Fibroblast of the aortic adventitia (primary cell): ENCODE data around the gene LRP10. TPM values are rescaled to one million over a fixed set of nuclear protein-coding genes. Genes with fewer than 3 reads are reported as not detected.
"Not testable (repeated sequence)": the region's sequence is repeated elsewhere in the genome, so short reads cannot be mapped to it uniquely, and the experiment has no call there.

ENCODE experiments used
- DNase-seq: peaks from one replicate; pipeline ENCODE4 v3.0.0-alpha.2; 2010; ENCODE audit warnings: low read depth
- H3K4me3 ChIP-seq: 2 replicates; pipeline ENCODE4 v1.5.1; 2011; ENCODE audit warnings: low read depth, mild to moderate bottlenecking, control low read depth, low read length, moderate library complexity
- total RNA-seq: library from RNA; depleted of rRNA; stranded (reverse); fragments of >200 nt; gene quantifications from 2 replicates; pipeline ENCODE4 v1.2.3, GENCODE V29; 2012; ENCODE audit warnings: low replicate concordance
- TF ChIP-seq, protein P1 (sequence below): IDR thresholded peaks from 2 replicates; pipeline ENCODE4 v1.5.1; 2011; ENCODE audit warnings: mild to moderate bottlenecking, low read length, control low read depth, inconsistent platforms; ENCODE audit not compliant: insufficient read depth

Gene LRP10, protein sequence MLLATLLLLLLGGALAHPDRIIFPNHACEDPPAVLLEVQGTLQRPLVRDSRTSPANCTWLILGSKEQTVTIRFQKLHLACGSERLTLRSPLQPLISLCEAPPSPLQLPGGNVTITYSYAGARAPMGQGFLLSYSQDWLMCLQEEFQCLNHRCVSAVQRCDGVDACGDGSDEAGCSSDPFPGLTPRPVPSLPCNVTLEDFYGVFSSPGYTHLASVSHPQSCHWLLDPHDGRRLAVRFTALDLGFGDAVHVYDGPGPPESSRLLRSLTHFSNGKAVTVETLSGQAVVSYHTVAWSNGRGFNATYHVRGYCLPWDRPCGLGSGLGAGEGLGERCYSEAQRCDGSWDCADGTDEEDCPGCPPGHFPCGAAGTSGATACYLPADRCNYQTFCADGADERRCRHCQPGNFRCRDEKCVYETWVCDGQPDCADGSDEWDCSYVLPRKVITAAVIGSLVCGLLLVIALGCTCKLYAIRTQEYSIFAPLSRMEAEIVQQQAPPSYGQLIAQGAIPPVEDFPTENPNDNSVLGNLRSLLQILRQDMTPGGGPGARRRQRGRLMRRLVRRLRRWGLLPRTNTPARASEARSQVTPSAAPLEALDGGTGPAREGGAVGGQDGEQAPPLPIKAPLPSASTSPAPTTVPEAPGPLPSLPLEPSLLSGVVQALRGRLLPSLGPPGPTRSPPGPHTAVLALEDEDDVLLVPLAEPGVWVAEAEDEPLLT
- 104 and 107 TPM in 2 replicates for total RNA-seq

DNA sequence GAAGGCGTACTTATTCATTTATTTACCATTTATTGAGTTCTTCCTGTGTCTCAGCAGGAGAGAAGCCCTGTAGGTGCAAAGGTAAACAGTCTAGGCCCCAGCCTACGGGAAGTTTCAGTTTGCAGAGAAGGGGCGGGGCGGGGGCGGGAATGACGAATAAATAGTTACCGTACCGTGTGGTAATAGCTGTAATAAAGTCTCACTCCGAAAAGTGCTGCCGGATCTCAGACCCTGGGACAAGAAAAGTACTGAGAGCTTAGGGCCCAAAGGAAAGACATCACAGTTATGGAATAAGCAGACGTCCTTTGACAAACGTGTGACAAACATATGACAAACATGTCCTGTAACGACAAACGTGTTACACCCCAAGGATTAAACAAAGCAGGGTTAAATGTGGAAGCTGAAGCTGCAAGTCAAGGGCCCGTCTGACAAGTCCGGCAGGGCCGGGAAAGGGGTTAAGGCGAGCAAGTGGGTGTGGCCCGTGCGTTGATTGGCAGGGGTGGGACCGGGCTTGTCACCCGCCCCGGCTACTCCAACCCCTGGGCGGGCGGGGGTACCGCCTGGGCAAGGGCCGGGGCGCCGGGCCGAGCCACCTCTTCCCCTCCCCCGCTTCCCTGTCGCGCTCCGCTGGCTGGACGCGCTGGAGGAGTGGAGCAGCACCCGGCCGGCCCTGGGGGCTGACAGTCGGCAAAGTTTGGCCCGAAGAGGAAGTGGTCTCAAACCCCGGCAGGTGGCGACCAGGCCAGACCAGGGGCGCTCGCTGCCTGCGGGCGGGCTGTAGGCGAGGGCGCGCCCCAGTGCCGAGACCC is at the start of gene LRP10:
Gene LRP10 (plus strand): TSS at position 517 of the 809 bp plus-strand sequence. CDS start 564 bp downstream, outside the sequence.
- DNase-seq: peak; percentile 84
- peak within 1 kb of the TSS; percentile 86 for H3K4me3 ChIP-seq
- TF ChIP-seq, protein P1, sequence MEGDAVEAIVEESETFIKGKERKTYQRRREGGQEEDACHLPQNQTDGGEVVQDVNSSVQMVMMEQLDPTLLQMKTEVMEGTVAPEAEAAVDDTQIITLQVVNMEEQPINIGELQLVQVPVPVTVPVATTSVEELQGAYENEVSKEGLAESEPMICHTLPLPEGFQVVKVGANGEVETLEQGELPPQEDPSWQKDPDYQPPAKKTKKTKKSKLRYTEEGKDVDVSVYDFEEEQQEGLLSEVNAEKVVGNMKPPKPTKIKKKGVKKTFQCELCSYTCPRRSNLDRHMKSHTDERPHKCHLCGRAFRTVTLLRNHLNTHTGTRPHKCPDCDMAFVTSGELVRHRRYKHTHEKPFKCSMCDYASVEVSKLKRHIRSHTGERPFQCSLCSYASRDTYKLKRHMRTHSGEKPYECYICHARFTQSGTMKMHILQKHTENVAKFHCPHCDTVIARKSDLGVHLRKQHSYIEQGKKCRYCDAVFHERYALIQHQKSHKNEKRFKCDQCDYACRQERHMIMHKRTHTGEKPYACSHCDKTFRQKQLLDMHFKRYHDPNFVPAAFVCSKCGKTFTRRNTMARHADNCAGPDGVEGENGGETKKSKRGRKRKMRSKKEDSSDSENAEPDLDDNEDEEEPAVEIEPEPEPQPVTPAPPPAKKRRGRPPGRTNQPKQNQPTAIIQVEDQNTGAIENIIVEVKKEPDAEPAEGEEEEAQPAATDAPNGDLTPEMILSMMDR: no peak

DNA sequence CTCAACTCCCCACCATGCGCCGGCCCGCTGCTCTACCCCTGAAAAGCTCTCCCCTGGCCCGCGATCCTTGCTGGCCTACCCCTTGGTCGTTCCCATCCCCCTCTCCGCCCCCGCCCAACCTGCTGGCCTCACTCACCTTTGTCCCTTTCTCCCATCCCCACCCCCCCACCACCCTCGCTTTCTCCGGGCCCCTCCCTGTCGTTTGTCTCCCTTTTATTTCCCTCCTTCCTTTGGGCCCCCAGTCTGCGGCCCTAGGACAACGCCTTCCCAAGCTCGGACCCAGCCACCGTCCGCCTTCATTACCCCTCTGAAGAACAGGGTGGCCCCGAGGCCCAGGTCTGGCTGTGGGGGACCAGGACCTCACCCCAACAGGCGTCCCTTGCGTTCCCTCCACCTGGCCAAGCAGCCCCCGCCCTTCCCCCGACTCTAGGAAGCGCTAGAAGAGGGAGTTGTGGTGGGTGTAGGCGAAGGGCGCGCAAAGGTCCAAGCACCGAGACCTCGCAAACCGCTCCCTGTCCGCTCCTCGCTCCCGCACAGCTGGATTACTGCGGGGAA is 49.4 kb upstream of the LRP10 start:
- peak overlapping the region; percentile 22 for H3K4me3 ChIP-seq
- no peak for DNase-seq
- TF ChIP-seq, protein P1: no peak

DNA sequence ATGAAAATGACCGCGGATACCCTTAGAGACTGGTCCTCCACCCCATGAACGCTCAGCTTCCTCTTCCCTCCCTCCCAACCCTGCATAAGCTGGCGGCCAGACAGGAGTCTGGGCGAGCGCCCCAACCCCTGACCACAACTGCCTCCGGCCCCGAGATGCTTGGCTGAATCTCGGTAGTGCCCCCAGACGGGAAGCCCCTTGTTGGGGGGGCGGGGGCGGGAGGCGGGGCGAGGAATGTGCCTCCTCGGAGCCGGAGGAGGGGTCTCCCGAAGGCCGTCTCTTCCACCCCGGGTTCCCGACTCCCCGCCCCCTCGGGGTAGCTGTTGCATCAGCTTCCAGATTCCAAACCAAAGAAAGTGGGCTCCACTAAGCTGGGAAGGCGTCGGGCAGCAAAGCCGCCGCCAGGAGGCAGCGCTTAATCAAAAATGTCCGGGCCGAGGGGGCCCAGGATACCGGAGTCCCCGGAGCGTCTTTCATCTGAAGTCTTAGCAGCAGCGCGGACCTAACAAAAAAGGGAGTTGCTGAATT is 48.9 kb upstream of the LRP10 start:
- DNase-seq: peak; percentile 94
- TF ChIP-seq, protein P1: peak; percentile 89
- H3K4me3 ChIP-seq: peak overlapping the region; percentile 22

DNA sequence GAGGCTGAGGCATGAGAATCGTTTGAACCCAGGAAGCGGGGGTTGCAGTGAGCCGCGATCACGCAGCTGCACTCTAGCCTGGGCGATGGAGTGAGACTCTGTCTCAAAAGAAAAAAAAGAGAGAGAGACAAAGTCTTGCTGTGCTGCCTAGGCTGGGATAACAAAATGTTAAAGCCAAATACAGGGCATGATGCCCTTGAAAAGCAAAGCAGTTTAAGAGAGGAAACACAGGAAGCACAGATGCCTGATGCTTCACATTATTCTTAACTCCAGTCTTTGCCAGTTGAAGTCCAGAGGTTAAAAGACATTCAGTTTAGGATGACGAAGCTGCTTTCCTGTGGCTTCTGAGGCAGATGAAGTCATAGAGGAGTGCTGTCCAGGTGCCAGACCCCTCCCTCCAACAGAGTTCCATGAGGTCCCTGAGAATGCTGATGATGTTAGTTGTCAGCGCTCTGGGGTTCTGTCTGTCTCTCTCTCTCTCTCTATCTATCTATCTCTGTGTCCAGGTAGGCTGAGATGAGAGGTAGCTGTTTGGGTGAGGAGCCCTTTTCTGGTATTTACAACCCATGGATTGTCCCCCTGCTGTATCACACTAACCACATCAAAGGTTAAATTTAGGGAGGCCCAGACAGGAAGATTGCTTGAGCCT is 46.7 kb upstream of the LRP10 start:
- DNase-seq: peak; percentile 96
- H3K4me3 ChIP-seq: no peak overlapping the region
- TF ChIP-seq, protein P1: no peak

DNA sequence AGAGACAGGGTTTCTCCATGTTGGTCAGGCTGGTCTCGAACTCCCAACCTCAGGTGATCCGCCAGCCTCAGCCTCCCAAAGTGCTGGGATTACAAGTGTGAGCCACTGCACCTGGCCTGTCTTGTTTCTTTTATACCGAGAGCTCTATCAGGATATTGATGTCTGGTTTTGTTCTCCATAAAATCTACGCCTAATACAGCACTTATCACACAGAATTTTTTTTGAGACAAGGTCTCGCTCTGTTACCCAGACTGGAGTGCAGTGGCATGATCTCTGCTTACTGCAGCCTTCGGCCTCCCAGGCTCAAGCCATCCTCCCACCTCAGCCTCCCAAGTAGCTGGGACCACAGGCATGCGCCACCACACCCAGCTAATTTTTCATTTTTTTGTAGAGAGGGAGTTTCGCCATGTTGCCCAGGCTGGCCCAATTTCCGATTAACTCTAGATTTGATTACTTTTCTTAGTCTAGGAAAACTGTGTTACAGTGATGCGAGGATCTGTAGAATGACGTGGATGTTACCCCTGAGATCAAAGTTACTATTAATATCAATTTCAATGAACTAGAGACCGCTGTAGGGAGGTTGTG is 42.4 kb upstream of the LRP10 start:
- DNase-seq: not testable (repeated sequence)
- peak overlapping the region; percentile 92 for H3K4me3 ChIP-seq

DNA sequence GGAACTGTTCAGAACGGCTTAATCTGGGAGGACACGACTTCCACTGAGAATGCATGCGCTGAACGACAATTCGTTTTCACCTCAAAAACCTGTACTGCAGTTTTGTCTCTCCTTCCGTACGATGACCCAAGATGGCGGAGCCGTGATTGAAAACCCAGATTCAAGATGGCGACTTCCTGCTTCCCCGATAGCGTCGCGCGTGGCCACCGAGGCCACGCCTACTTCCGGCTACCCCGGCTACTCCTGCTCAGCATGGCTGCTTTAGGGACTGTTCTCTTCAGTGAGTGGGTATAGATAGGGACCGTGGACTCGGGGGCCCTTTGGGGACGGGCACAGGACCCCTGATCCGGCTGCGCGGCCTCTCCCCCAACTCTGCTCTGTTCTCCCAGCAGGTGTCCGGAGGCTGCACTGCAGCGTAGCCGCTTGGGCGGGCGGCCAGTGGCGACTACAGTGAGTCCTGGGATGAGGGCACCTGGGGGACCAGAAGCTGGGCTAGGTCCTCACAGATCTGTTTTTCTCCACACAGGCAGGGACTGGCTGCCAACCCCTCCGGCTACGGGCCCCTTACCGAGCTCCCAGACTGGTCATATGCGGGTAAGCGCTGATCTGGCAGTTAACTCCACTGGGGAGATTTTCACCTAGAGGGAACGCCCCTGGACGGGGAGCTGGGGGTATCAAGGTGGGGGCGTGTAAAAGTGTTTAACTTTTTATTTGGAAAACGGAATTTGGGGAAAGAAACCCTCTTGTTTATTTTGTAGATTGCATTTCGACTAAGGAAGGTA is 41.7 kb upstream of the LRP10 start, which contains the start of gene MRPL52:
Gene MRPL52 (plus strand): TSS at position 227 of the 782 bp plus-strand sequence. CDS start 26 bp downstream, at position 253.
- TF ChIP-seq, protein P1: no peak
- DNase-seq: peak; percentile 84
- peak within 1 kb of the TSS; percentile 92 for H3K4me3 ChIP-seq
